GM21529 (cell line): ENCODE data around the gene COL1A1.

ENCODE experiments used
- ATAC-seq: cut with Tn5 transposase; IDR thresholded peaks from one replicate; pipeline ENCODE4 v1.9.1; 2021; ENCODE audit not compliant: unreplicated experiment

The COL1A1 gene

DNA sequence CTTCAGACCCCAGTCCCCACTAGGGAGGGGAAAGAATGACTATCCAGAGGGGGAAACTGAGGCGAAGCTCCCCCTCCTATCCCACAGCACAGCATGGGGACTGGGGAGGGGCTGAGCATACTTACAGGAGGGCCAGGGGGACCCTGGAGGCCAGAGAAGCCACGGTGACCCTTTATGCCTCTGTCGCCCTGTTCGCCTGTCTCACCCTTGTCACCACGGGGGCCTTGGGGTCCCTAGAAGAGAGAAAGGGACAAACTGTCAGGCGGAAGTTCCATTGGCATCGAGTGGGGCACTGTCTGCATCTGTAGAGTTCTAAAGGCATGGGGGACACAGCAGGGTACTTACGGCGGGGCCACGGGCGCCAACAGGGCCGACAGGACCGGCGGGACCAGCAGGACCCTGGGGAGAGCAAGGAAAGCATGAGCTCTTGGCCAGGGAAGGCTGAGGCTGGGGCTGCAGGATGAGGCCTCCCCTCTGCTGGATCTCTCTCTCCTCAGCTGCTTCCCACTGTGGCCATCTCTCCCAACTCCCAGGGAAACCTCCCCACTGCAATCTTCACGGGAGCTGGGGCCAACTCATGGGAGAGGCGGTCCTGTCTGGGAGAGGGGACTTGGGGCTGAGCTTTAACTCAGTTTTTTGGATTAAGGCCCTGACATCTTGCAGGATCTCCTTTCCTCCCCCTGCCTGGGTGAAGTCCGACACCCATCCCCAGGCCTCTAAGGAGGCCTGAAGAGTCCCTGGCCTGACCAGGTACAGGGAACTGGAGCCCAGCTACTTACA is 13.5 kb downstream of the COL1A1 start:
- no peak for ATAC-seq

DNA sequence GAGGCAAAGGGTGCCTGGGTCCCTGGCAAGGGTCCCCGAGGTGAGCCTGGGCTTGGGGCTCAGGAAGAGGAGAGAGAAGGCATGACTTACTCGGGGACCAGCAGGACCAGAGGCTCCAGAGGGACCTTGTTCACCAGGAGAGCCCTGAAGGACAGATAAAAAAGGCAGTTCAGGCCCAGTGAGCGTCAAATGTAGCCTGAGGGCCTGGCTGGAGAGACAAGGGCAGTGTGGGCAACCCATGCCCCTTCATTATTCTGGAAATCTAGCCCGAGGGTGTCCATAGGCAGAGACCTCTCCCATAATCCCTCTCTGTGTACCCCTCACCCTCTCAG is 14.1 kb downstream of the COL1A1 start:
- ATAC-seq, result no peak

DNA sequence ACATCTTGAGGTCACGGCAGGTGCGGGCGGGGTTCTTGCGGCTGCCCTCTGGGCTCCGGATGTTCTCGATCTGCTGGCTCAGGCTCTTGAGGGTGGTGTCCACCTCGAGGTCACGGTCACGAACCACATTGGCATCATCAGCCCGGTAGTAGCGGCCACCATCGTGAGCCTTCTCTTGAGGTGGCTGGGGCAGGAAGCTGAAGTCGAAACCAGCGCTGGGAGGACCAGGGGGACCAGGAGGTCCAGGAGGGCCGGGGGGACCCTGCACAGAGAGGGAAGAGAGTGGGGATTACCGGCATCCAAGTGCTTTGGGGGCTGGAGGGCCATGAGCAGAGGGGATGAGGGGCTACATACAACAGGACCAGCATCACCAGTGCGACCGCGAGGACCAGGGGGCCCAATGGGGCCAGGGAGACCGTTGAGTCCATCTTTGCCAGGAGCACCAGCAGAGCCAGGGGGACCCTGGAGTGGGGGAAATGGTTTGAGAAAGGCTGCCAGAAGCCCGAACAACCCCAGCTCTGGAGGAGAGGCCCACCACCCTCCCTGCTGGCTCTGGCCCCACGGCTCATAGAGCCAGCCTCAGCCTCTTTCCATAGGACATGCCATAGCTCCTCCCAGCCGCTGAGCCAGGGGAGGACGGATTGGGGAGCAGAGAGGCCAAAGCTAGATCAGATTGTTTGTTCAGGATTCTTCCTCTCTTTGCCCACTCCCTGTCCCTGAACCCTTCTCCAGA is 14.6 kb downstream of the COL1A1 start:
- ATAC-seq, result no peak

DNA sequence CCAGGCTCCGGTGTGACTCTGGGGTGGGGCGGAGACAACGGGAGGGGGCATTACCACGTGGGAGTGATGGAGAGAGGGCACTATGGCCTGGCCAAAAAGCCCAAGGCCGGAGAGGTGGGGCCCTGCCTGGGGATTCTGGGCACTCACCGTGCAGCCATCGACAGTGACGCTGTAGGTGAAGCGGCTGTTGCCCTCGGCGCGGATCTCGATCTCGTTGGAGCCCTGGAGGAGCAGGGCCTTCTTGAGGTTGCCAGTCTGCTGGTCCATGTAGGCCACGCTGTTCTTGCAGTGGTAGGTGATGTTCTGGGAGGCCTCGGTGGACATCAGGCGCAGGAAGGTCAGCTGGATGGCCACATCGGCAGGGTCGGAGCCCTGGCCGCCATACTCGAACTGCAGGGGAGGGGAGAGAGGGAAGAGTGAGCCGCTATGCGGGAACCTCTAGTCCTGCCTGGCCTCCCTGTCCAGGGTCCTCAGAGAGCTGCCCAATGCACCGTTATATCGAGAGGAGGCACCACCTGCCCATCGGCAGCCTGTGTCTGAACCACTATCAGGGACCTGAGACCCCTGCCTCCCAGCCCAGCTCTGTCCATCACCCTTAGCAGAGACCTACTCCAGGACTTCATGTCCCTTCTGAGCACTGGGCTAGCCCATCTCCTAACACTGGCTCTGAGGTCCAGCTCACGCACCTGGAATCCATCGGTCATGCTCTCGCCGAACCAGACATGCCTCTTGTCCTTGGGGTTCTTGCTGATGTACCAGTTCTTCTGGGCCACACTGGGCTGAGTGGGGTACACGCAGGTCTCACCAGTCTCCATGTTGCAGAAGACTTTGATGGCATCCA is 15.6 kb downstream of the COL1A1 start:
- ATAC-seq, result no peak

DNA sequence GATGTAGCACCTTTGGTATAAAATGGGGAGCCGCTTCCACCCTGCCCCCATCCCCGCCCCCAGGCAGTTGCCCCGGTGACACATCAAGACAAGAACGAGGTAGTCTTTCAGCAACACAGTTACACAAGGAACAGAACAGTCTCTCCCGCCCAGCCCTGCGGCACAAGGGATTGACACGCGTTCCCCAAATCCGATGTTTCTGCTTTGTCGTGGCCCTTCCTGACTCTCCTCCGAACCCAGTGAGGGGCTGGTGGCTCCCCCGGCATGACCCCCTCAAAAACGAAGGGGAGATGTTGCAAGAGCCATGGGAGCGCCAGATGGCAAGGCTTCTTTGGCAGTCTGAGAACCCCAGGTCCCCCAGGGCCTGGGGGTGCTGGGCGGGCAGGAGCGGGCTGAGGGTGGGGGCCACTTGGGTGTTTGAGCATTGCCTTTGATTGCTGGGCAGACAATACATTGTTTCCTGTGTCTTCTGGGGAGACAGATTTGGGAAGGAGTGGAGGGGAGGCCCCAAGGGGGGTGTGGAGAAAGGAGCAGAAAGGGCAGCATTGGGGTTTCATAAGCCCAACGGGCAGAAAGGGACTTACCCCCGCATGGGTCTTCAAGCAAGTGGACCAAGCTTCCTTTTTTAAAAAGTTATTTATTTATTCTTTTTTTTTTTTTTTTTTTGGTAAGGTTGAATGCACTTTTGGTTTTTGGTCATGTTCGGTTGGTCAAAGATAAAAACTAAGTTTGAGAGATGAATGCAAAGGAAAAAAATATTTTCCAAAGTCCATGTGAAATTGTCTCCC is 16.6 kb downstream of the COL1A1 start:
- no peak for ATAC-seq

DNA sequence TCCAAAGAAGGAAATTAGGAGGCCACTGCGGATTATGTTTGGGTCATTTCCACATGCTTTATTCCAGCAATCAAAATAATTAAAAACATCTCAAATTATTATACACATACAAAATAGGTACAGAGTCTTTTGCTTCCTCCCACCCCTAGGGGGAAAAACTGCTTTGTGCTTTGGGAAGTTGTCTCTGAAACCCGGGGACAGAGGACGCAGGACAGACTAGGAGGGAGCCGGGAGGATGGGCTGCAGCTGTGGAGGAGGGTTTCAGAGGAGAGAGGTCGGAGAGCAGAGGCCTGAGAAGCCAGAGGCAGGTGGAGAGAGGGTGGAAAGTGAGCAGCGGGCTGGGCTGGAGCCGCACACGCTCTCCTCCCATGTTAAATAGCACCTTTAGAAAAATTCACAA is 17.4 kb downstream of the COL1A1 start:
- no peak for ATAC-seq

DNA sequence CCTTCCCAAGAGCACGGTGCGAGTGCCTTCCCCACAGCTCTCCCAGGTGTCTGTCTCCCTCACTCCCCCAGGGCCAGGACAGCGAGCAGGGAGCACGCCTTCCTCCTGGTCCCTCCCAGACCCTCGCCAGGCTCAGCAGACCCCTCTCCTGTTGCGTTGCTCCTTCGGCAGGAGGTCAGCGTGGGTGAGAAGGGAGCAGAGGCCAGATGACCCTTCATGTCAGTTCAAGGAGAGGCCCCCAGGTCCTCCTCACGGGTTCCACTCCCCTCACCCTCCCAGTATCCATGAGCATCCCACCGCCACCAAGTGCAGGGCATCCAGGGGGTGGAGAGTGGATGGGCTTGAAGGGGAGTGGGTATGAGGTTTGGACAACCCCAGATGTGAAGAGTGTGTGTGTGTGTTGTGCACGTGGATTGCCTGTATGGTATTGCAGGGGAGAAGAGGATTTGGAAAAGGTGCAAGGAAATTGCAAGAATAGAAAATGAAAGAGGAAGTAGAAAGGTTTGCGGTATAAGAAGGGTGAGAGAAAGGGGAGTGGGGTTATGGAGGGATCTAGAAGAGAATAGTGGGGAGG is 17.9 kb downstream of the COL1A1 start:
- ATAC-seq, result no peak

DNA sequence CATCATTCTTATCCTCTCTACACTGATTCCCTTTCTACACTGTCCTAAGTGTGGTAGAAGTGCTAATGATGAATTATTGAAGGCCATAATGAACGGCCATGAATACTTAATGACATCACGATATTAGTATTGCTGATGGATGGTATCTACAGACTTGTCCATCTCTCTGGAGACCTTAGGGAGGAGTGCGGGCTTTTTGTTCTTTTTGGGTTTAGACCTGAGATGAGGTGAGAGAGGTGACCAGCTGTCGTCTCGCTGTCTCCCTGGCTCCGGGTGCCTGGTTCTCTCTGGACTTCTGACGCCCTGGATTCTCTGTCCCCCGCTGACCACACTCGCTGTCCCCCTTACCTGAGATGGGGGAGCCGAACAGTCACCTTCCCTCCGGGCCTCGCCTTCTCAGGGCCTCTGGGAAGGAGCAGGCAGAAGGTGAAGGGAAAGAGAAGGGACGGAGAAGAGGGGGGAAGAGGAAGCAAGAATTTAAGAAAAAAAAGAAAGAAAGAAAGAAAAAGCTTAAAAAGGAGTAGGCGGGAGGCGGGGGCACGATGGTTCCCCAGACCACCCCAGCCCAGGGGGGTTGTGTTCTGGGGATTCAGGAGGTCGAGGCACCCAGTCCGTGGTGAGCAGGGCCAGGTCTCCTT is 18.5 kb downstream of the COL1A1 start:
- ATAC-seq, result no peak

DNA sequence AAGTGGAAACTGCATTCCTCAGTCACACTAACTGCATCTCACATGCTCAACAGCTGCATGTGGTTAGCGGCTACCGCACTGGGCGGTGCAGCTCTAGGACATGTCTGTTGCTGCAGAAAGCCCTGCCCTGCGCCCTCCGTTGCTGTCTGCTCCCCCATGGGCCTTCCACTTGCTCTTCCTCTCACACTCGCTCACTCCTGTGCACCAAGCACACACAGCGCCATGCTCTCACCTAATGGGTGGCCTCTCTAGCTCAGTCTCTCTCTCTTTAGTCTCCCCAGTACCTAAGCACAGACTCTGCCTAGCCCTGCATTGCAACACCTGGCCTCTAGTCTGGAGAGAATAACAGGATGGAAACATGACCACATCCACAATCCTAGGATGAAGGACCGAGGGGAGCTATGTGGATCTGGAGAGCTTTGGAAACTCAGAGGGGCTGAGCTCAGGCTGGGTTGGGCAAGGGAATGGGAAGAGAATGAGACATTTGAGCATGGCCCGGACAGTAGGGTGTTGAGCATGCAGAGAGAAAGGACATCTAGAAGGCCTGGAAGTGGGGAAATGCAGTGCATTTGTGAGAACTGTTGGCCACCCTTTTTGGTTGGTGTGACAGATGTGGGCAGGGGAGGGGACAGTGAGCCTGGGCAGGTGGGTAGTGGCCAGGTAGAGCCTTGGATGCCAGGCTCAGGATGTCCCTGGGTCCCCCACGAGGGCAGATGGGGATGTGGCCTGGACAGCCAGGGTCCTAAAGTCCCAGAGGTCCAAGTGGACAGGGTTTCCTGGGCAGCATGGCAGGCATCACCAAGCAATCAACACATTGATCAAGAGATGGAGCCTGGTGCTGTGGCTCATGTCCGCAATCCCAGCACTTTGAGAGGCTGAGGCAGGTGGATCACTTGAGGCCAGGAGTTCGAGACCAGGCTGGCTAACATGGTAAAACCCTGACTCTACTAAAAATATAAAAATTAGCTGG is 19.6 kb downstream of the COL1A1 start:
- ATAC-seq, result no peak

DNA sequence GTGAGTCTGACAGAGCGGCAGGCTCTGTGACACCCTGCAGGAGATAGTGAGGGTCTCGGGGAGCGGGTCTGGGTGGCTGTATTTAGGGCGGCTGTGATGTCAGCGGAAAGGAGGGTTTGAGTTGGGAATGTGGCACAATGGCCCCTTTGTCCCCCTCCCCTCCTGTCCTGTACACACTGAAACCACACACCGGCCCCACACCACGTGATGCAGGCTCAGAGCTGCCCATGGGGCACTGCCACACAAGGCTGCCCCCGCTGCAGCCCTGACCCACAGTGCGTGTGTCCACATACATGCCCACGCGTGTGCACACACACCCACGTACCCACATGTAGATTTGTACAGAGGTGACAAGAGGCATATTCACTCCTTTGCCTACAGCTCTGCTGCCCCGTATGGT is 20.3 kb downstream of the COL1A1 start:
- ATAC-seq, result no peak

DNA sequence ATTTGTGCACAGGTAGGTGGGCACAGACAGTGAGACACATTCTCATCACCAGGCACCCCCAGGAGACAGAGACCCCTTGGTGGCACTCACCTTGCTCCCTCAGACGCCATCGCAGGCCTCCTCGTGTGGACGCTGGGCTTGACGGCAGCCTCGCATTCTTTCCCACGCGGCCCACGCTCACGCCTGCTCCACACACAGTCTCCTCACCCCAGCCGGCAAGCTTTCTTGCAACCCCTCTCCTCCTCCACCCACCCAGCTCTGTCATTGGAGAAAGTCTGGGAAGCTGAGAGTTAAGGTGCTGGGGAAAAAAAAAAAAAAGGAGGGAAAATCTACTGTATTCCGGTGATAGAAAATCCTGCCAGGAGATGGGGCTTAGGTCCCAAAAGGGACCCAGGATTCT is 20.8 kb downstream of the COL1A1 start:
- no peak for ATAC-seq

DNA sequence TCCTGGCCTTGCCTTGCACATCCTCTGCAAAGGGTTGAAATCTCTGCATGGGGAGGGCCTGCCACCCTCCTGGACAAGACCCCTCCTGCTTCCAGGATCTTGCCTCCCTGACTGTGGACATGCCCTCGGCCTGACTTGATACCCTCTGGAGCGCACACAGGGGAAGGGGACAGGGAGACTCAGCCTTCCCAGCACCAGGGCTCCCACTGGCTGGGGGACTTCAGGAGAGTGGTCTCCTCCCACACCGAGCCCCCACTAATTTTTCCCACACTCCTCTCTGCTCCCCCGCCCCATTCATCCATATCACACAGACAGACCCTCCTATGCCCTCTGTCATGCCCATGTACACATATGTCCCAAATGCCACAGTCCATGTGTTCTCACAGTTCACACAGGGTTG is 21.3 kb downstream of the COL1A1 start:
- ATAC-seq, result no peak

DNA sequence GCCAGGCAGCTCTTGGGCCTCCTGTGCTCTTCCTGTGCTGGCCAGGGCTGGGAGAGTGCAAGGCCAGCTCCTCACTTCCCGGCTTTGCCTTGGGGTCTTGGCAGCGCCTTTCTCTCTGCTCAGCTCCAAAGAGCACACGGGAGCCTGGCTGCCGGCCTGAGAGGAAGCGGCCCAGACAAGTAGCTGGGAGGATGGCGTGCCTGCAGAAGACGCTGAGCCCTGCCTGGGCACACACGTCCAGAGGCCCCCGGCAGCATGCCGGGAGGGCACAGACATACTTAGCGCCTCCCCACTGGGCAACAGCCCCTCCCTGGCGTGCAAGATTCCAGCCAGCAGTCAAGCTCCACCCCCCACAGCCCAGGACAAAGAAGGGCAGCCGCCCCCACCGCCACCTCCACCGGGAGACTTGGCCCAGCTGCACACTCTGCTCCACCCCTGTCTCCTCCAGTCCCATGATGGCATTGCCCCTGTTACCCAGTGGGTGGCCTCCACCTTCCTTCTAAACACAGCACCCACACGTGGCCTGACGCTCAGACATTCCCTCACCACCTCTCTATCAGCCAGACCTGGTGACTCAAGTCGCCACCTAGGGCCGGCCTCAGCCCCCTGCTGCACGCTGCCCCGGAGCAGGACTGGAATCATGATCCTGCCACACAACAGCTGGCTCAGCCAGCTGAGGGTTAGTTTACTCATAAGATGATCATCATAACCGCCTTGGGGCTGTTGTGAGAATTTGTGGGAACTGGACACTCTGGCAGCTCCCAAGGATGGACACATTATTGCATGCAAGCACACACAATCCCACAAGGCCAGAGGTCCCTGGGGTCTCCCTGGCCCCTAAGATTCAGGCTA is 23.2 kb downstream of the COL1A1 start:
- ATAC-seq, result no peak

DNA sequence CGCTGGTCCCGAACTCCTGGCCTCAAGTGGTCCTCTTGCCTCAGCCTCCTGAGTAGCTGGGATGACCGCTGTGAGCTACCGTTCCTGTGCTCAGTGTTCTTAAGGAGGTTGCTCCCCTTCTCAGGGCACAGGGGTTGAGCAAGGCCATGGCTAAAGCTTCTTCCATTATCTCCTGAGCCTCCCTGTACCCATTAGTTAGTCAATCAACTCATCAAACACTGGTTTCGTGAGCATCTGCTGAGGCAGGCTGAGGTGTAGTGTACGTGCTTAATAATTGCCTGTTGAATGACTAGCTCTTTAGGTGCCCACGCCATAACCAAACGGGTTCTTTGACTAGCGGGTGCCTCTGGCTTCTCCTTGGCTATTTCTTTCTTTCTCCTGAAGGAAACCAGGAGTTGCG is 24.0 kb downstream of the COL1A1 start:
- no peak for ATAC-seq

DNA sequence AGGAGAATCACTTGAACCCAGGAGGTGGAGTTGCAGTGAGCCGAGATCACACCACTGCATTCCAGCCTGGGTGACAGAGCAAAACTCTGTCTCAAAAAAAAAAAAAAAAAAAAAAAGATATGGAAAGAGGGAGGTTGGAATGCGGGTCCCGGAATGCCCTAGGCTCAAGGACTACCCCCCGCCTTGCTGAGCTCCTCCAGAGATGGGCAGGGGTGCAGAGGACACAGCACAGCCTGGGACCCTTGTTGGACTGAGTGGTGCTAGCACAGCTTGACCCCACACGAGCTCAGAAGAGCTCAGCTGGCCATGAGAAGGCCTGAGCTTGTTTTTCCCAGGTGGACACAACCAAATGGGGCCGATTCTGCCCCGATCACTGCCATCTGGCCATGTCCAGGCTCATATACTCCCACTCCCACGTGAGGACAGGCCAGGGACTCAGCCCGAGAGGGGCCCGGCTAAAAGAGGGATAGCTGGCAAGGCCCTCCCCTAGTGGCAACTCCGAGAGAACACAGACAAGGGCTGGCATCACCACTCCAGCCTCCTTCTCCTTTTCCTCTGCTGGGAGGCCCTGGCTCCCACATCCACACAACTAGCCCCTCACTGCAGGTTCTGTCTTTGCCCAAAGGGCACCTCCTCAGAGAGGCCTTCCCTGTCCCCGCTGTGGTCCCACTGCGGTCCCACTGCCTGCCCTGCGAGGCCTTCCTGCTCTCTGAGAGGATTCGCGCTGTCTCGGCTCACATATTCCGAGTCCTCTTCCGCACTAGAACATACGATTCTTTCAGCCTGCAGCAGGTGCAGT is 24.7 kb downstream of the COL1A1 start:
- no peak for ATAC-seq

DNA sequence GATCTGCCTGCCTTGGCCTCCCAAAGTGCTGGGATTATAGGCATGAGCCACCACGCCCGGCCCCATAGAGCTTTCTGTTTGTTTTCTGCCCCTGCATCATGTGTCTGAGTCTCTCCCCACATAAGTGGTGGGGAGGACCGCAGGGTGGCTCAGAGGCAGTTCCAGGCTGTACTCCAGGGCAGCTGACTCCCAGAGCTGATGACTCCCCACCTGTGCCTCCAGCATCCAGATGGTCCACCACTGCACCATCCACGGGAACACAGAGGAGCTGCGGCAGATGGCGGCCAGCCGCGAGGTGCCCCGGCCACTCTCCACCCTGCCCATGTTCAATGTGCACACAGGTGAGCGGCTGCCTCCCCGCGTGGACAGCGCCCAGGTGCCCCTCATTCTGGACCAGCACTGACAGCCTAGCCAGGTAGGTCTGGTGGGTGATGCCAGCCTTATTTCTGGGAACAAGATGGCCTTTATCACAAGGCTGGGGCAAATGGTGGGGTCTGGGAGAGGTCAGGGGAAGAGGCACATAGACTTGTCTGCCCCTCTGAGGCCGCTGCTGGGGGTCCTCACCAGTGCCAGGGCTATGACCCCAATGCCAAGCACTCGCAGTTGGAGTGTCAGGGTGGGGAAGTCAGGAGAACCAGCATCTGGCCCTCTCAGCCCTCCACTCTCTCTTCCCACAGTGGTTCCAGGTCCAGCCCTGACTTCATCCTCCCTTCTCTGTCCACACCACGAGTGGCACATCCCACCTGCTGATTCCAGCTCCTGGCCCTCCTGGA is 26.2 kb downstream of the COL1A1 start:
- no peak for ATAC-seq

DNA sequence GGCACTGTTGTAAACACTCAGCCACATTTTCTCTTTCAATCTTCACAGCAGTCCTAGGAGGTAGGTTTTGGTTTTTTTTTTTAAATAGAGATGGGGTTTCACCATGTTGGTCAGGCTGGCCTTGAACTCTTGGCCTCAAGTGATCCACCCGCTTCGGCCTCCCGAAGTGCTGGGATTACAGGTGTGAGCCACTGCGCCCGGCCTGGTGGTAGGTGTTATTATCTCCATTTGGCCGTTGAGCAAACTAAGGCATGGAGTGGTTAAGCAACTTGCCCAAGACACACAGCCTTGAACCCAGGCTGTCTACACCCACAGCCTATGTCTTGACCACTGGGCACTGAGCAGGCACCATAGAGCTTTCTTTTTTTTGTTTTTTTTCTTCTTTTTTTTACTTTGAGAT is 27.0 kb downstream of the COL1A1 start:
- no peak for ATAC-seq
